ENCODE measurements around the gene PRIM2. TPM values are rescaled to one million over a fixed set of nuclear protein-coding genes. Genes with fewer than 3 reads are reported as not detected.

Gene PRIM2
- total and polyA plus RNA-seq, 8 donors: 4.9 to 126 (median 14.6) TPM; not detected in 1

DNA sequence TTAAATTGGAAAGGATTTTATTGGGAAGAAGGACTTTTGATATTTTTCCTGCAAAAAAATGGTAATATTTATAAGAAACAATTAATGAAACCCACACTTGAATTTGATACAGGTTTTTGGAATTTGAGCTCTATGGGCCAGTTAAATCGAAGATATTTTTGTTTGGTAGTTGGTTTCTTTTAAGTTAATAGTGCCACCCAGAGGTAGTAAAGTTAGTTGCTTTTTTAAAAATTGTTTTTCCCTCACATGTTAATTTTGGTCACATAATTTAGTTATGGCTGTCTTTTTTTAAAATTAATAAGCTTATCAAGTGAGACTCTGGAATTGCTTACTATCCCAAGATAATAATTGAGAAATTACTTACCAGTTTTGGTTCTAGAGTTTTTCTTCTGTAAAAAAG is 7.1 kb downstream of the PRIM2 start:
- Histone ChIP-seq H3K4me1 (peaks cover 0 to 2% (median under 1%) of the 10 kb centered on the region in 4 donors), H3K27ac (no peak overlapping the region), H3K9me3 (peaks cover 0 to 6% (median 4%) of the 10 kb centered on the region in 4 donors), H3K27me3 (no peaks in the 10 kb centered on the region), H3K36me3 (peaks cover 14 to 89% (median 84%) of the 10 kb centered on the region in 4 donors), H3K4me3 (no peak overlapping the region)
- WGBS, 5 donors: 0 to 23% (median 8%) methylated on average over 1 of the region's 1 CpG
- intact Hi-C loops (cut with DNase I; ENCODE audit: low total_unique reads): no loop called here
- DNase-seq: no peak
- peak in 1 of 7 experiments; percentile 17 for TF ChIP-seq CTCF (IDR thresholded peaks at IDR 0.05)
- TF ChIP-seq POLR2AphosphoS5 (IDR thresholded peaks at IDR 0.05): no peak
- no peak for TF ChIP-seq EP300 (IDR thresholded peaks at IDR 0.05)
- no peak for TF ChIP-seq POLR2A (IDR thresholded peaks at IDR 0.05)

DNA sequence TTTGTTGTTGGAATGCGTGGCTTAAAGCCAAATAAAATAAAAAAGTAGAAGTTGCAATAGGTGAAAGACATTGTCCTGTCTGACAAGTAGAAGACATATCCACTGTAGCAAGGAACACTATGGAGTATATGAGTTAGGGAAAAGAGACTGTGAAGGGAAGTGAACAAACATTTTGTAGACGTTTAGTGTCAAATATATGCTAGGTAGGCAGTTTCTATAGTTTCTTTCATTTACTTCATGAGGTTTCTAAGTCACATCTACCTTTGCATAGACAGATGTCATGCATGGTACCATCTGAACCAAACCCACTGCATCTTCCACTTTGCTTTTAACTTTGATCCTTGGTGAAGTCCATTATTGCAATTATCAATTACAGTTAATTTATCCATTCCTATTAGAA is 9.9 kb downstream of the PRIM2 start:
- 90 to 94% (median 92%) methylated on average over 2 of the region's 2 CpGs for WGBS, 5 donors
- Histone ChIP-seq H3K9me3 (peaks cover 0 to 26% (median 13%) of the 10 kb centered on the region in 4 donors), H3K27me3 (no peaks in the 10 kb centered on the region), H3K36me3 (peaks cover 14 to 83% (median 78%) of the 10 kb centered on the region in 4 donors), H3K27ac (no peak overlapping the region), H3K4me1 (no peaks in the 10 kb centered on the region), H3K4me3 (no peak overlapping the region)
- intact Hi-C loops (cut with DNase I; ENCODE audit: low total_unique reads): no loop called here
- DNase-seq: no peak
- TF ChIP-seq POLR2AphosphoS5 (IDR thresholded peaks at IDR 0.05) (no peak), EP300 (IDR thresholded peaks at IDR 0.05) (no peak), CTCF (IDR thresholded peaks at IDR 0.05) (no peak), POLR2A (IDR thresholded peaks at IDR 0.05) (no peak)

DNA sequence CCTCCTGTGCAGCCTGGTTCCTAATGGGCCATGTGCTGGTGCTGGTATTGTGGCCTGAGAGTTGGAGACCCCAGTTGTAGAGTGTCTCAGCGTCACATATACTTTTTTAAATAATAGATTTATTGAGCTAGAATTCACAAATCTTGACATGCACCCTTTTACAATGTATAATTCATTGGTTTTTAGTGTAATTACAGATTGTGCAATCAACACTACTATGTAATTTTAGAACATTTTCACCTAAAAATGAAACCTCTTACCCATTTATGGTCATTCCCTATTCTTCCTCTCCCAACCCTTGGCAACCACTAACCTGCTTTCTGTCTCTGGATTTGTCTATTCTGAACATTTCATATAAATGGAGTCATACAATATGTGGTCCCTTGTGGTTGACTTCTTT is 10.6 kb downstream of the PRIM2 start:
- H3K27me3 ChIP-seq: no peaks in the 10 kb centered on the region
- H3K4me1 ChIP-seq: no peaks in the 10 kb centered on the region
- WGBS, 5 donors: 95 to 100% (median 96%) methylated on average over 1 of the region's 1 CpG
- intact Hi-C loops (cut with DNase I; ENCODE audit: low total_unique reads): no loop called here
- H3K27ac ChIP-seq: no peak overlapping the region
- peaks cover 14 to 78% (median 75%) of the 10 kb centered on the region in 4 donors for H3K36me3 ChIP-seq
- TF ChIP-seq CTCF (IDR thresholded peaks at IDR 0.05): no peak
- TF ChIP-seq POLR2A (IDR thresholded peaks at IDR 0.05): no peak
- no peak for TF ChIP-seq EP300 (IDR thresholded peaks at IDR 0.05)
- no peak for TF ChIP-seq POLR2AphosphoS5 (IDR thresholded peaks at IDR 0.05)
- peaks cover 0 to 26% (median 13%) of the 10 kb centered on the region in 4 donors for H3K9me3 ChIP-seq
- no peak overlapping the region for H3K4me3 ChIP-seq
- DNase-seq: no peak

DNA sequence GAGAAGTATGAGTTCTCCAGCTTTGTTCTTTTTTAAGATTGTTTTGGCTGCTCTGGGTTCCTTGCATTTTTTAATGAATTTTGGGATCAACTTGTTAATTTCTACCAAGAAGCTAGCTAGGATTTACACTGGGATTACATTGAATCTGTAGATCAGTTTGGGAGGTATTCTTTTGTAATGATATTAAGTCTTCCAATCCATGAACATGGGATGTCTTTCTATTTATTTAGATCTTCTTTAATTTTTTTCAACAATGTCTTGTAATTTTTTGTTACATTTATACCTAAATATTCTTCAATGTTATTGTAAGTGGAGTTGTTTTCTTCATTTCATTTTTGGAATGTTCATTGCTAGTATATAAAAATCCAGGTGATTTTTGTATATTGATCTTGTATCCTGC is 12.5 kb downstream of the PRIM2 start:
- H3K4me3 ChIP-seq: no peak overlapping the region
- H3K9me3 ChIP-seq: peaks cover 0 to 26% (median 13%) of the 10 kb centered on the region in 4 donors
- no peaks in the 10 kb centered on the region for H3K4me1 ChIP-seq
- peaks cover 14 to 83% (median 76%) of the 10 kb centered on the region in 4 donors for H3K36me3 ChIP-seq
- TF ChIP-seq CTCF (IDR thresholded peaks at IDR 0.05) (no peak), EP300 (IDR thresholded peaks at IDR 0.05) (no peak), POLR2AphosphoS5 (IDR thresholded peaks at IDR 0.05) (no peak), POLR2A (IDR thresholded peaks at IDR 0.05) (no peak)
- DNase-seq: no peak
- intact Hi-C loops (cut with DNase I; ENCODE audit: low total_unique reads): no loop called here
- no peak overlapping the region for H3K27ac ChIP-seq
- no peaks in the 10 kb centered on the region for H3K27me3 ChIP-seq
